Stimulated activated CD8-positive, alpha-beta memory T cell treated with anti-CD3 and anti-CD28 coated beads, Interleukin-15, amount 100 ng/mL, for 4 hours (primary cell): ENCODE results near the gene SMIM33.
"Not testable (repeated sequence)": the region's sequence is repeated elsewhere in the genome, so short reads cannot be mapped to it uniquely, and the experiment has no call there.

ENCODE experiments used
- DNase-seq, 2 donors: peaks; one replicate each; pipeline ENCODE4 v3.0.0-alpha.2; 2020; ENCODE audit warnings: low read depth in 2 of 2

SMIM33 gene

GRCh38 chr5:139482050-139482889, 11.5 kb downstream of the SMIM33 start, which contains the start of gene STING1:
Gene STING1, minus strand, starts transcription at chr5:139482758. Its CDS starts 1,054 bp downstream, at chr5:139481704.
- peak in 1 of 2 donors; percentile 24 for DNase-seq

GRCh38 chr5:139482890-139483208, 12.0 kb downstream of the SMIM33 start:
- not testable (repeated sequence) for DNase-seq

GRCh38 chr5:139486201-139486600, 15.4 kb downstream of the SMIM33 start:
- no peak for DNase-seq

- no peak for DNase-seq
These were observed 17.5 kb downstream of the SMIM33 start for GRCh38 chr5:139488260-139488659.

GRCh38 chr5:139492700-139493192, 21.9 kb downstream of the SMIM33 start:
- DNase-seq, result no peak

- no peak for DNase-seq
These were observed 23.5 kb downstream of the SMIM33 start for GRCh38 chr5:139494256-139494655.

- no peak for DNase-seq
These were observed 24.0 kb downstream of the SMIM33 start for GRCh38 chr5:139494832-139495231.

GRCh38 chr5:139495638-139496435, 25.0 kb downstream of the SMIM33 start:
- no peak for DNase-seq

- no peak for DNase-seq
These were observed 30.6 kb downstream of the SMIM33 start for GRCh38 chr5:139501381-139501780.

GRCh38 chr5:139503036-139503817, 32.4 kb downstream of the SMIM33 start:
- not testable (repeated sequence) for DNase-seq

GRCh38 chr5:139503879-139504278, 33.1 kb downstream of the SMIM33 start:
- DNase-seq, result not testable (repeated sequence)

GRCh38 chr5:139504722-139505121, 33.9 kb downstream of the SMIM33 start:
- not testable (repeated sequence) for DNase-seq

- DNase-seq, result no peak
These were observed 42.1 kb downstream of the SMIM33 start for GRCh38 chr5:139512786-139513390.

- peak; percentile 36 to 64 for DNase-seq
These were observed 42.6 kb downstream of the SMIM33 start for GRCh38 chr5:139513434-139513833.

GRCh38 chr5:139513852-139514485, 43.2 kb downstream of the SMIM33 start:
- no peak for DNase-seq

- no peak for DNase-seq
These were observed 43.7 kb downstream of the SMIM33 start for GRCh38 chr5:139514486-139514856.

GRCh38 chr5:139517683-139518564, 47.1 kb downstream of the SMIM33 start:
- DNase-seq, result peak; percentile 62 to 72
